Brain microvascular endothelial cell (primary cell): ENCODE results near the gene RALGAPA1.
"Not testable (repeated sequence)": the region's sequence is repeated elsewhere in the genome, so short reads cannot be mapped to it uniquely, and the experiment has no call there.

ENCODE experiments used
- DNase-seq: peaks from one replicate; pipeline ENCODE4 v3.0.0-alpha.2; 2020
- H3K27ac ChIP-seq: fragments of 250-450 bp; sonication (Bioruptor Pico); 2 replicates; pipeline ENCODE4 v1.5.1; 2020; ENCODE audit warnings: mild to moderate bottlenecking, moderate library complexity
- H3K27me3 ChIP-seq: fragments of 250-450 bp; sonication (Bioruptor Pico); replicated peaks from 2 replicates; pipeline ENCODE4 v1.5.1; 2020; ENCODE audit warnings: mild to moderate bottlenecking
- H3K36me3 ChIP-seq: fragments of 250-450 bp; sonication (Bioruptor Pico); replicated peaks from 2 replicates; pipeline ENCODE4 v1.5.1; 2020; ENCODE audit warnings: mild to moderate bottlenecking
- H3K4me3 ChIP-seq: 2 replicates; pipeline ENCODE4 v1.5.1; 2011; ENCODE audit warnings: low read depth, mild to moderate bottlenecking, control low read depth, low read length, moderate library complexity
- in situ Hi-C: cut with HindIII; loops from 2 replicates; pipeline ENCODE4 v1.10.0; 2017; ENCODE audit warnings: low sequenced_read_pairs, low pct_ligation_motif_present
- TF ChIP-seq, protein P1 (sequence below): IDR thresholded peaks from 2 replicates; pipeline ENCODE4 v1.5.1; 2011; ENCODE audit warnings: low read depth, mild to moderate bottlenecking, moderate library complexity, low read length, control low read depth, inconsistent platforms; ENCODE audit errors: missing control alignments

RALGAPA1 gene

DNA sequence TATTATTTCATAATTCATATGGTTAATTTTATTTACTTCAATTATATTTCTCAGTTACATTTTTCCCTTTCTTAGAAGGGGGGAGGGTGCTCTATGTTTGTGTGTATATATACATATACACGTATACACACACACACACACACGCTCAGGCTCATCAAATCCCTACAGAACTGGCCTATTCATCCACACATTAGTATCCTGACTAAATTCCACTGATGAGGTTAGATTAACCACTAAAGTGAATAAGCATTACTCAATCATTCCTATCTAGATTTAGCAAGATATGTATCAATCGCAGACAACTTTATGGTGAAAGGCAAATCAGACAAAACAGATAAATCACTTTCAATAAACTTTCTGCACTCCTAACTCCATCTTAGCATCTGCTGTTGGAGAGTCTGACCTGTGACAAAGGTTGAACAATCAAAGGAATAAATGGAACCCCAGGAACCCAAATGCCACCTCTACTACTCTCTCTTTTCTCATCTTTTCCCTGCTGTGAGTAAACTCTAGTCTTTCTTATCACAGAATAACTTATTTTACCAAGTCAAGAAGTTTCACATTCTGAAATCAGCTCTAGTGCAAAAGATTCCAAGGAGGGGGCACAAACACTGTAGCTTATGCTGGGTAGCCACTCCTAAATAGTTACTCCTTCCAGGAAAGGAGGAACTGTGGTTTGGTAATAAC lies 67.6 kb downstream of the RALGAPA1 start:
- no peak for DNase-seq
- no peaks in the 10 kb centered on the region for H3K36me3 ChIP-seq
- H3K27me3 ChIP-seq, result no peaks in the 10 kb centered on the region
- no peak overlapping the region for H3K27ac ChIP-seq
- TF ChIP-seq, protein P1, sequence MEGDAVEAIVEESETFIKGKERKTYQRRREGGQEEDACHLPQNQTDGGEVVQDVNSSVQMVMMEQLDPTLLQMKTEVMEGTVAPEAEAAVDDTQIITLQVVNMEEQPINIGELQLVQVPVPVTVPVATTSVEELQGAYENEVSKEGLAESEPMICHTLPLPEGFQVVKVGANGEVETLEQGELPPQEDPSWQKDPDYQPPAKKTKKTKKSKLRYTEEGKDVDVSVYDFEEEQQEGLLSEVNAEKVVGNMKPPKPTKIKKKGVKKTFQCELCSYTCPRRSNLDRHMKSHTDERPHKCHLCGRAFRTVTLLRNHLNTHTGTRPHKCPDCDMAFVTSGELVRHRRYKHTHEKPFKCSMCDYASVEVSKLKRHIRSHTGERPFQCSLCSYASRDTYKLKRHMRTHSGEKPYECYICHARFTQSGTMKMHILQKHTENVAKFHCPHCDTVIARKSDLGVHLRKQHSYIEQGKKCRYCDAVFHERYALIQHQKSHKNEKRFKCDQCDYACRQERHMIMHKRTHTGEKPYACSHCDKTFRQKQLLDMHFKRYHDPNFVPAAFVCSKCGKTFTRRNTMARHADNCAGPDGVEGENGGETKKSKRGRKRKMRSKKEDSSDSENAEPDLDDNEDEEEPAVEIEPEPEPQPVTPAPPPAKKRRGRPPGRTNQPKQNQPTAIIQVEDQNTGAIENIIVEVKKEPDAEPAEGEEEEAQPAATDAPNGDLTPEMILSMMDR, result no peak
- H3K4me3 ChIP-seq, result no peak overlapping the region
- in situ Hi-C loops, result no loop called here

DNA sequence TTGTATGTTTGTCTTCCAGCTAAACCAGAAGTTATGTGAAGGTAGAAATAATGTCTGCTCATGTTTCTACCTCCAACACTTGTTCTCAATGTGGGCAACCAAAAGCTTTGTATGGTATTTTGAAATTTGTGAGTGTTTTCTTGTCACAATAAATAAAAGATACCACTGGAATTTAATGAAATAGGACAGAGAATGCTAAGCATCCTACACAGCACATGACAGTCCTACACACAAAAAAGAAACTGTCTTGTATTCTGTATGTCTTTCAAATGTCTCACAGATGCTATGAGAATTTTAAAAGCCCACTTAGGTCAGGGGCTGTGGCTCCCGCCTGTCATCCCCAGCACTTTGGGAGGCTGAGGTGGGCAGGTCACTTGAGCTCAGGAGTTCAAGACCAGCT lies 68.9 kb downstream of the RALGAPA1 start:
- Histone ChIP-seq H3K27ac (no peak overlapping the region), H3K4me3 (no peak overlapping the region), H3K36me3 (no peaks in the 10 kb centered on the region), H3K27me3 (no peaks in the 10 kb centered on the region)
- no peak for DNase-seq
- TF ChIP-seq, protein P1, result no peak
- in situ Hi-C loops, result no loop called here

DNA sequence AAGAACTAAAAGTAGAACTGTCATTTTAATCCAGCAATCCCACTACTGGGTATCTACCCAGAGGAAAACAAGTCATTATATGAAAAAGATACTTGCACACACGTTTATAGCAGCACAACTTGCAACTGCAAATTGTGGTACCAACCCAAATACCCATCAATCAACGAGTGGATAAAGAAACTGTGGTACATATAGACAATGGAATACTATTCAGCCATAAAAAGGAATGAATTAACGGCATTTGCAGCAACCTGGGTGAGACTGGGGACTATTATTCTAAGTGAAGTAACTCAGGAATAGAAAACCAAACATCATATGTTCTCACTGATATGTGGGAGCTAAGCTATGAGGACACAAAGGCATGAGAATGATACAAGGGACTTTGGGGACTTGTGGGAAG lies 73.9 kb downstream of the RALGAPA1 start:
- in situ Hi-C loops, H3K27me3 ChIP-seq, H3K36me3 ChIP-seq, DNase-seq, H3K4me3 ChIP-seq, H3K27ac ChIP-seq: not testable (repeated sequence)

DNA sequence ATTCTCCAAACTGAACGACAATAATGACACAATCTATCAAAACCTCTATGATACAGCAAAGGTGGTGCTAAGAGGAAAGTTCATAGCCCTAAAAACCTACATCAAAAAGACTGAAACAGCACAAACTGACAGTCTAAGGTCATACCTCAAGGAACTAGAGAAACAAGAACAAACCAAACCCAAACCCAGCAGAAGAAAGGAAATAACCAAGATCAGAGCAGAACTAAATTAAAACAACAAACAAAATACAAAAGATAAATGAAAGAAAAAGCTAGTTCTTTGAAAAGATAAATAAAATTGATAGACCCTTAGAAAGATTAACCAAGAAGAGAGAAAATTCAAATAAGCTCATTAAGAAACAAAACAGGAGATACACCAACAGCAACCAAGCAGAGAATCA lies 75.6 kb downstream of the RALGAPA1 start:
- in situ Hi-C loops, H3K27me3 ChIP-seq, H3K4me3 ChIP-seq, H3K27ac ChIP-seq, H3K36me3 ChIP-seq, DNase-seq: not testable (repeated sequence)

DNA sequence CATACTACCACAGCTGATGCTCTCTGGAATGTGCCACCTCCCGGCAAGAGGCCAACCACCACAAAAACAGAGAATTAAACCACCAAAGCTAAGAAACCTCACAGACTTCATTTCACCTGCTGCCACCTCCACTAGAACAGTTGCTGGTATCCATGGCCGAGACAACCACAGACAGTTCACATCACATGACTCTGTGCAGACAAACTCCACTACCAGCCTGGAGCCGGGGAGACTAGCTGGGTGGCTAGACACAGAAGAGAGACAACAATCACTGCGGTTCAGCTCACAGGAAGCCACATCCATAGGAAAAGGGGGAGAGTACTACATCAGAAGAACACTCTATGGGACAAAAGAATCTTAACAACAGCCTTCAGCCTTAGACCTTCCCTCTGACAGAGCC lies 78.2 kb downstream of the RALGAPA1 start:
- Histone ChIP-seq H3K4me3 (no peak overlapping the region), H3K27me3 (no peaks in the 10 kb centered on the region), H3K27ac (no peak overlapping the region), H3K36me3 (no peaks in the 10 kb centered on the region)
- DNase-seq, result no peak
- in situ Hi-C loops, result no loop called here
- TF ChIP-seq, protein P1, result no peak

DNA sequence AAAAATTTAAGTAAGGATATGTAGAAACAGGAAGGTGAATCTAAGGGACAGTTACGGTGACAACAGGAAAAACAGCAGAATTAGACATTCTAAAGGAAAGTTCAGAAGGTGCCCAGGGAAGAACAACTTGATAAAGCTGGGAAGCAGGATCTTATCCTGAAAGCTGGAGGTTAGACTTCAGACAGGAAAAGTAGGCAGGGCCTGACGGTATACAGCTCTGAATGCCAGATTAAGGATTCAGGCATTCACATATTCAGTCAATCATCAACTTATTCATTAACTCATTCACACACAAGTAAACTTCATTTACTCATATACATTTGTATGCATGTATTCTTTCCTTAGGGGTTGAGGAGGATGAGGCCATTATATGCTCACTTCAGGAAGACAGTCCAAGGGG lies 81.3 kb downstream of the RALGAPA1 start:
- no peak for DNase-seq
- H3K4me3 ChIP-seq, result no peak overlapping the region
- no peaks in the 10 kb centered on the region for H3K36me3 ChIP-seq
- H3K27me3 ChIP-seq, result no peaks in the 10 kb centered on the region
- H3K27ac ChIP-seq, result no peak overlapping the region
- TF ChIP-seq, protein P1, result no peak
- in situ Hi-C loops, result no loop called here

DNA sequence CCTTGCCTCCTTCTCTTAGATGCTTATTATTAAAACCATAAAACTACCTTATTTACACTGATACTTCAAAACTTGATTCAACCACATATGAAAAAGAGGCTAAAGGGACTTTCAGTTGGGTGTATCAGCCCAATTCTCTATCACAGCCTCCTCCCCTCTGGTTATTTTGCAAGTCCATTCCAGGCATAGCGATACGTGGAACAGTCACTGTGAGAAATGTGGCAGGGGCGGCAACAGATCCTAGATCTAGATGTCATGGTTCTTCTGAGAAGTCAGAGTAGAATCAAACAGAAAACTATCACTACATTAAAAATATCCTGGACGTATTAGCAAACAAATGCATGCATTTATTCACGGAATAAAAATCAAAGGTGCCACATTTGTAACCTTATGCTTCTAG lies 83.2 kb downstream of the RALGAPA1 start:
- no peaks in the 10 kb centered on the region for H3K36me3 ChIP-seq
- H3K27ac ChIP-seq, result no peak overlapping the region
- in situ Hi-C loops, result no loop called here
- DNase-seq, result no peak
- H3K27me3 ChIP-seq, result no peaks in the 10 kb centered on the region
- TF ChIP-seq, protein P1, result no peak
- H3K4me3 ChIP-seq, result no peak overlapping the region
